Tibial artery (tissue), 4 donors: ENCODE results near the gene OR51D1.

Source experiments
- DNase-seq, 2 donors: peaks; one replicate each; pipeline ENCODE4 v3.0.0-alpha.2; 2019
- H3K27ac ChIP-seq, 2 donors: fragments of 200-600 bp; sonication (generic) in 1 of 2; 1 replicate in 1 of 2; 2 replicates in 1 of 2; pipeline ENCODE4 v1.5.1; 2018 to 2019; ENCODE audit warnings: mild to moderate bottlenecking in 1 of 2
- H3K27me3 ChIP-seq, 2 donors: fragments of 200-600 bp; sonication (generic) in 1 of 2; one replicate each; pipeline versions ENCODE4 v1.5.1 to v1.6.0; 2016 to 2019
- H3K36me3 ChIP-seq, 3 donors: fragments of 200-600 bp; sonication (generic) in 2 of 3; one replicate each; pipeline ENCODE4 v1.5.1; 2016 to 2019; ENCODE audit warnings: mild to moderate bottlenecking in 2 of 3
- H3K4me1 ChIP-seq, 4 donors: fragments of 200-600 bp; sonication (generic) in 2 of 4; 1 replicate in 3 of 4; 2 replicates in 1 of 4; pipeline ENCODE4 v1.5.1; 2016 to 2019
- H3K4me3 ChIP-seq, 2 donors: fragments of 200-600 bp; sonication (generic) in 1 of 2; 1 replicate in 1 of 2; 2 replicates in 1 of 2; pipeline ENCODE4 v1.5.1; 2018 to 2019; ENCODE audit warnings: mild to moderate bottlenecking in 2 of 2
- H3K9me3 ChIP-seq, 3 donors: fragments of 200-600 bp; sonication (generic) in 1 of 3; one replicate each; pipeline ENCODE4 v1.5.1; 2016 to 2019
- intact Hi-C: fragments of 100-400 bp; cut with DNase I; formaldehyde crosslinking; loops from one replicate; pipeline ENCODE4 v1.15.0; 2023; ENCODE audit warnings: low total_unique reads
- TF ChIP-seq, protein P1 (sequence below), 2 experiments: fragments of 200-600 bp in 1 of 2; fragments of 450-650 bp in 1 of 2; IDR thresholded peaks; one replicate each; pipeline ENCODE4 v1.5.1; 2017 to 2019; ENCODE audit warnings: antibody characterized with exemption in 2 of 2, mild to moderate bottlenecking in 1 of 2, moderate library complexity in 1 of 2

The OR51D1 gene

DNA sequence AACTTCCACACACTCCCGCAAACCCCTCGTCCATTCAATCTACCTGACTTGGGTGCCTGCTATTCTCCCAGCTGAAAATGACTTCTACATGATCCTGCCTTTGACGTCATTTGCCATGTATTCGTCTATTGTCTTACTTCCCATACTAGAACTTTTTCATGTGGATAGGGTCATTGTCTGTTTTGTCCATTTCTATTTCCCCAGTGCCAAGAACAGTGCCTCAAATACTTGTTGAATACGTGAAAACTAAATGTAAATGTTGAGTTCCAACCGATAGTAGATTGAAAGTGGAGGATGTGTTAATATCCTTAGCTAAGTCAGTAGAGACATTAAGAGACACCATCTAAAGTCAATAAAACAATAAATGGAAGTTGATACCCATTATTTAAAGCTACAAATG is 30.2 kb upstream of the OR51D1 start:
- H3K27ac ChIP-seq: peak overlapping the region; percentile 84 to 89
- no peaks in the 10 kb centered on the region for H3K9me3 ChIP-seq
- peaks cover 0 to 17% (median 9%) of the 10 kb centered on the region in 4 donors for H3K4me1 ChIP-seq
- DNase-seq: no peak
- TF ChIP-seq, protein P1, sequence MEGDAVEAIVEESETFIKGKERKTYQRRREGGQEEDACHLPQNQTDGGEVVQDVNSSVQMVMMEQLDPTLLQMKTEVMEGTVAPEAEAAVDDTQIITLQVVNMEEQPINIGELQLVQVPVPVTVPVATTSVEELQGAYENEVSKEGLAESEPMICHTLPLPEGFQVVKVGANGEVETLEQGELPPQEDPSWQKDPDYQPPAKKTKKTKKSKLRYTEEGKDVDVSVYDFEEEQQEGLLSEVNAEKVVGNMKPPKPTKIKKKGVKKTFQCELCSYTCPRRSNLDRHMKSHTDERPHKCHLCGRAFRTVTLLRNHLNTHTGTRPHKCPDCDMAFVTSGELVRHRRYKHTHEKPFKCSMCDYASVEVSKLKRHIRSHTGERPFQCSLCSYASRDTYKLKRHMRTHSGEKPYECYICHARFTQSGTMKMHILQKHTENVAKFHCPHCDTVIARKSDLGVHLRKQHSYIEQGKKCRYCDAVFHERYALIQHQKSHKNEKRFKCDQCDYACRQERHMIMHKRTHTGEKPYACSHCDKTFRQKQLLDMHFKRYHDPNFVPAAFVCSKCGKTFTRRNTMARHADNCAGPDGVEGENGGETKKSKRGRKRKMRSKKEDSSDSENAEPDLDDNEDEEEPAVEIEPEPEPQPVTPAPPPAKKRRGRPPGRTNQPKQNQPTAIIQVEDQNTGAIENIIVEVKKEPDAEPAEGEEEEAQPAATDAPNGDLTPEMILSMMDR (IDR thresholded peaks at IDR 0.05): no peak
- peaks cover 8 to 24% (median 20%) of the 10 kb centered on the region in 3 donors for H3K36me3 ChIP-seq
- intact Hi-C loops: no loop called here
- no peaks in the 10 kb centered on the region for H3K27me3 ChIP-seq
- peak overlapping the region; percentile 62 to 79 for H3K4me3 ChIP-seq

DNA sequence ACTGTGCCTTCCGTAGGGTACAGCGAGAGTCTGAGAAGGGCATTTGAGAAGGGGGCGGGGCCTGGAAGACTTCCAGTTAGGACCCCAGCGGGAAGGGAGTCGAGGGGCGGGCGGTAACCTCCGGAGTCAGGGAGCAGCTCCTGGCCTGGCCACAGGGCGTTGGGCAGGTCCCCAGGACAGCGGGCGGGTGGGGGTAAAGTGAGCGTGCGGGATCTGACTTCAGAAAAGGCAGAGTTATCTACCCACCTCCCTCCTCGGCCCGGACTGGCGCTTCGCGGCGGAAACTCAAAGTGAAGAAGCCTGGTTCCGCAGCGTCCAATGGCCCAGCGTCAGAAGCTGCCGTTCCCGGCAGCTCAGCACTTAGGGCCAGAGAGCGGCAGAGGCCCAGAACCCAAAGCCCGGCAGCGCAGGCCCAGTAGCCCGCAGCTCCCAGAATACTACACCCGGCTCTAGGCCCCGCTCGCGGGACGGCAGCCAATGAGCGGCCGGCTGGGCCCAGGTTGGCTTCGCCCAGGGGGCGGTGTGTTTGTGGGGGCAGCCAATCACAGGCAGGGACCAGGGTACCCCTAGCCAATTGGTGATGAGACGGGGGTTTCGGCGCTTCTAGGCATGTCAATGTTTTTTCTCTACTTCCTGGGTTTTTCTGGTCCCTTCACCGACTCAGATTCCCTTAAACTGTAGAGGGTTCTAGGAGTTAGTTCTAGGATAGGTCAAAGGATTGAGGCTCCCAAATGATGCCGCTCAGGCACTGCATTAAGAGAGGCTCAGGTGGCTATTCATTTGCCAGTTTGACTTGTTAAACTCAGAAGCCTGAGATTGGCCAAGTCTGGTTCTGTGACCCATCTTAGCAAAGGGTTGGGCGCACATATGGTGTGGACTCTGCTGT is 29.3 kb upstream of the OR51D1 start, which contains the start of gene TRIM68:
Gene TRIM68, minus strand, starts transcription at position 451 of the 886 bp plus-strand sequence. CDS start 2,727 bp downstream, outside the sequence.
- Histone ChIP-seq H3K9me3 (no peaks in the 10 kb centered on the region), H3K4me1 (peaks cover 0 to 17% (median 9%) of the 10 kb centered on the region in 4 donors), H3K36me3 (peaks cover 8 to 15% (median 13%) of the 10 kb centered on the region in 3 donors), H3K4me3 (peak within 1 kb of the TSS; percentile 62 to 79), H3K27ac (peak within 1 kb of the TSS; percentile 84 to 89), H3K27me3 (no peaks in the 10 kb centered on the region)
- peak; percentile 95 to 98 for DNase-seq
- intact Hi-C loops: no loop called here
- TF ChIP-seq, protein P1 (IDR thresholded peaks at IDR 0.05): peak in 1 of 2 experiments; percentile 13

DNA sequence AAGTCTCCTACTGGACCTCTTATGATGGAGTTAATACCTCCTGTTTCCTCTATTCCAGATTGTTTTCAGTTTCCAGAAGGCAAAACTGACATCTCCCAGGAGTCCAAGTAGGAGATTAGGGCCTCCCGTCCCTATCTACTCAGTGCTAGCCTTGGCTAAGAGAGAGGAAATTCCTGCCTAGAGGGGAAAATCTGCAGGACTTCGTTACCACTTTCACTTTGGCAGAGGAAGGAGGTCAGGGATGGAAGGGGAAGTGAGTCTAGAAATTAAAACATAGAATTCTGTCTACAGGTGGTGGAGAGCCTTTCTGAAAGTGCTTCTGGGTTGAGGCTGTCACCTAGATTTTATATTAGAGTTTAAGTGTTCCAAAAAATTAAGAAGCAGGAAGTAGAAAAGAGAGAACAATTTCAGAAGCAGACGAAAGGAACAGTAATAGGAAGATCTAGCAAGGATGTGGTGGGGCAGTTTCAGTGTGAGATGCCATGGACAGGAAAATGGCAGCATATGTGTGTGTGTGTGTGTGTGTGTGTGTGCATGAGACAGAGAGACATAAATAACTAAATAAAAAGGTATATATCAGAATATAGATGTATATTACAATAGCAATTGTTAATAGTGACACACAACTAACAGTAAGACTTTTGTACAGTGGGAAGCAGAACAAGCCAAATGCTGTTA is 26.9 kb upstream of the OR51D1 start:
- Histone ChIP-seq H3K27ac (peak overlapping the region in 1 of 2 donors; percentile 45), H3K9me3 (no peaks in the 10 kb centered on the region), H3K4me3 (peak overlapping the region; percentile 7 to 15), H3K27me3 (no peaks in the 10 kb centered on the region), H3K36me3 (no peaks in the 10 kb centered on the region), H3K4me1 (peaks cover 0 to 17% (median 9%) of the 10 kb centered on the region in 4 donors)
- intact Hi-C loops: no loop called here
- no peak for DNase-seq
- TF ChIP-seq, protein P1 (IDR thresholded peaks at IDR 0.05): no peak

DNA sequence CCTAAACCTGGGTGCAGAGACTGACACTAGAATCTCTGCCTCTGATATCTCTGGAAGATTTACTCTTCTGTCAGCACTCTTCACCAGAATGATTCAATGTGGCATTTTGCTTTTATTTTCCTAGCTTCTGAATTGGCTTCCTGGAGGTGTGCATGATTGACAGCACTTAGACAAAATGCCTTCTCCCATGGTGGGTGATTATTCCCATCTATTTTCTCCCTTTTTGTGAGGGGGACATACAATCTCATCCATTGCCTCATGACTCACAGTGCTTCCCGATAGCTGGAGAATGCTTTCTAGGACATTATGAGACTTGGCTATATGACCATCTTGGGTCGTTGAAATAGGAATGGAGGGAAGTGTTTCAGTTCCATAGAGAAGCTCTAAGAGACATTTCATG is 25.3 kb upstream of the OR51D1 start:
- DNase-seq: no peak
- H3K4me1 ChIP-seq: peaks cover 0 to 8% (median 2%) of the 10 kb centered on the region in 4 donors
- intact Hi-C loops: no loop called here
- H3K36me3 ChIP-seq: no peaks in the 10 kb centered on the region
- H3K9me3 ChIP-seq: no peaks in the 10 kb centered on the region
- no peaks in the 10 kb centered on the region for H3K27me3 ChIP-seq
- no peak overlapping the region for H3K27ac ChIP-seq
- TF ChIP-seq, protein P1 (IDR thresholded peaks at IDR 0.05): no peak
- H3K4me3 ChIP-seq: no peak overlapping the region

DNA sequence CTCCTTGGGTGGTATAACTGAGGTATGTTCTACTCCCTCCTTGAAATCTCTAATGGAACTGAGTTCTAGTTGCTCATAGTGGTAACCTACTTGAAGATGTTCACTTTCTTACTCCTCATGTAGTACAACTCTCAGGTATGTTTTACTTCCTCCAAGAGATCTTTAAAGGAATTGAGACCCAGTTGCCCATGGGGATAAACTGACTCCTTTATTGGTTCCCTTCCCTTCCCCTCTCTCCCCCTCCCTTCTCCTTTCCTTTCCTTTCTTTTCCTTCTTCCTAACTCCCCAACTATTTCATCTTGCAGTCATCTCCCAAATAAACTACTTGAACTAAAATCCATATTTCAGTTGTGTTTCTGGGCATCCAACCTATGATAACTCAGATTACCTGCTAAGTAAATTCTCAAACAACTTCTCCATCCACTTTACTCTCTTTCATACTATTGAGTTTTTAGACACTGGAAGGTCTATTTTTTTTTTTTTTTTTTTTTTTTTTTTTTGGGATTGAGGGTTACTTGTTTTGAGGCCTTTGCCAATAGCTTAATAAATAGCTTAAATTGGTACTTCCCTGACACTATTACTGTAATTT is 21.3 kb upstream of the OR51D1 start:
- TF ChIP-seq, protein P1 (IDR thresholded peaks at IDR 0.05): no peak
- Histone ChIP-seq H3K9me3 (no peaks in the 10 kb centered on the region), H3K27me3 (no peaks in the 10 kb centered on the region), H3K27ac (no peak overlapping the region), H3K4me1 (no peaks in the 10 kb centered on the region), H3K36me3 (no peaks in the 10 kb centered on the region), H3K4me3 (no peak overlapping the region)
- no peak for DNase-seq
- intact Hi-C loops: no loop called here
